GM18511 (cell line): ENCODE data around the gene NEUROD2.

Experiments
- ATAC-seq: cut with Tn5 transposase; IDR thresholded peaks from one replicate; pipeline ENCODE4 v1.9.1; 2021; ENCODE audit warnings: mild to moderate bottlenecking, moderate library complexity; ENCODE audit not compliant: unreplicated experiment

NEUROD2 gene

DNA sequence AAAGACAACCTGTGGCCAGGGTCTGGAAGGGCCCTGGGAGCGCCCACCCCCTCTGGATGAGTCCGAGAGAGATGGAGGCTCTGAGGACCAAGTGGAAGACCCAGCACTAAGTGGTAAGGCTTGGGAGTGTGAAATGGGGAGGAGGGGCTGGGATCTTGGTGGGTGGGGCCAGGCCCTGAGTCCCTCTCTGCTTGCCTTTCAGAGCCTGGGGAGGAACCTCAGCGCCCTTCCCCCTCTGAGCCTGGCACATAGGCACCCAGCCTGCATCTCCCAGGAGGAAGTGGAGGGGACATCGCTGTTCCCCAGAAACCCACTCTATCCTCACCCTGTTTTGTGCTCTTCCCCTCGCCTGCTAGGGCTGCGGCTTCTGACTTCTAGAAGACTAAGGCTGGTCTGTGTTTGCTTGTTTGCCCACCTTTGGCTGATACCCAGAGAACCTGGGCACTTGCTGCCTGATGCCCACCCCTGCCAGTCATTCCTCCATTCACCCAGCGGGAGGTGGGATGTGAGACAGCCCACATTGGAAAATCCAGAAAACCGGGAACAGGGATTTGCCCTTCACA is 28.0 kb upstream of the NEUROD2 start:
- no peak for ATAC-seq

- ATAC-seq = no peak
Observed at GRCh38 chr17:39634384-39634871, 26.7 kb upstream of the NEUROD2 start.

GRCh38 chr17:39633570-39634183 is 26.0 kb upstream of the NEUROD2 start:
- no peak for ATAC-seq

- no peak for ATAC-seq
Observed at GRCh38 chr17:39632153-39632941, 24.6 kb upstream of the NEUROD2 start.

- no peak for ATAC-seq
Observed at GRCh38 chr17:39631403-39631802, 23.7 kb upstream of the NEUROD2 start.

GRCh38 chr17:39629898-39630297 is 22.2 kb upstream of the NEUROD2 start:
- ATAC-seq = no peak

- no peak for ATAC-seq
Observed at GRCh38 chr17:39629494-39629880, 21.8 kb upstream of the NEUROD2 start.

DNA sequence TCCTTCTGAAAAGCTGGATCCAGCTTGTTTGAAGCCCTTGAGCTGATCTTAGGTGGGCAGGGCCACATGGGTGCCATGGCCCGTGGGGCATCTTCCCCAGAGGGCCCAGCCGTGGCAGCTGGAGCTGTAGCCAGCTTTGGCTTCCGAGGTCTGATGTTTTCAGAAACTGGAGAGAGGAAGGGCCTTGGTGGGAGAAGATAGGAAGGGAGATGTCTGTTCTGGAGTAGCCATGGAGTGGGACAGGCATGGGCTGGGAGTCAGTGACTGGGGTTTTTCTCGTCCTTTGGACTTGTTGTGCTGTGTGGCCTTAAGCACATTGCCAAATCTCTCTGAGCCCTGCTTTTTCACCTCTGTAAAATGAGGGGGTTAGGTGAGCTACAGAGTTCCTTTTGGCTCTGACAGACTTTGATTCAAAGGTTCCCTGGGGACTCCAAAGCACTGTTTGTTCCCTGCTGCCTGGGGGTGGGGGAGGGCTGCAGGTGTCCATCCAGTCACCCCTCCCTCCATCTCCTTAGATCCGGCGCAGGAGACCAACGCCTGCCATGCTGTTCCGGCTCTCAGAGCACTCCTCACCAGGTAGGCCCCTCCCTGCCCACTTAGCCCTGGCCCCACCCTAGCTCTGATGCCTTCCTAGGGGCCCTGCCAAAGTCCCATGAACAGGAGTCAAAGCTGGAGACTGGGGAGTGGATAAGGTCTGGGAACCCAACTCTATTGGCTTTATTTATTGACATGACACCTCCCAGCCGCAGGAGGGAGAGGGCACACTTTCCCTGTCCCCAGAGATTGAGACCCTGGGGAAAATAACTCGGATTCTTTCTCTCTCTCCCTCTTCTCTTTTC is 21.2 kb upstream of the NEUROD2 start:
- ATAC-seq = no peak

- ATAC-seq = no peak
Observed at GRCh38 chr17:39627712-39628516, 20.2 kb upstream of the NEUROD2 start.

DNA sequence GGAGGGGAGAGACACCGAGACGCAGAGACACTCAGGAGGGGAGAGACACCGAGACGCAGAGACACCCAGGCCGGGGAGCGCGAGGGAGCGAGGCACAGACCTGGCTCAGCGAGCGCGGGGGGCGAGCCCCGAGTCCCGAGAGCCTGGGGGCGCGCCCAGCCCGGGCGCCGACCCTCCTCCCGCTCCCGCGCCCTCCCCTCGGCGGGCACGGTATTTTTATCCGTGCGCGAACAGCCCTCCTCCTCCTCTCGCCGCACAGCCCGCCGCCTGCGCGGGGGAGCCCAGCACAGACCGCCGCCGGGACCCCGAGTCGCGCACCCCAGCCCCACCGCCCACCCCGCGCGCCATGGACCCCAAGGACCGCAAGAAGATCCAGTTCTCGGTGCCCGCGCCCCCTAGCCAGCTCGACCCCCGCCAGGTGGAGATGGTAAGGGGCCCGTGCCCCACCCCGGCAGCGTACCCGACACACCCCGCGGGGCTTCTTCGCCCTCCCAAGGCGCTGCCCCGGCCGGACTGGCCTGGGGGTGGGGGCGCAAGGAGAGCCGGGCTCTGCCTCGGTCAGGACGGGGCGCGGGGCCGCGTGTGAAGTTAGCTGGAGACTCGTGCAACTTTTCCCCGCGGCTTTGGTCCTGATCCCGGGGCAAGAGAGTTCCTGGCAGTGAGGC is 19.5 kb upstream of the NEUROD2 start:
- ATAC-seq = no peak

- ATAC-seq = no peak
Observed at GRCh38 chr17:39626171-39627046, 18.7 kb upstream of the NEUROD2 start, which contains the start of gene PPP1R1B. TSS of gene PPP1R1B (plus strand) at chr17:39626952. CDS start at chr17:39627393, 441 bp downstream.

DNA sequence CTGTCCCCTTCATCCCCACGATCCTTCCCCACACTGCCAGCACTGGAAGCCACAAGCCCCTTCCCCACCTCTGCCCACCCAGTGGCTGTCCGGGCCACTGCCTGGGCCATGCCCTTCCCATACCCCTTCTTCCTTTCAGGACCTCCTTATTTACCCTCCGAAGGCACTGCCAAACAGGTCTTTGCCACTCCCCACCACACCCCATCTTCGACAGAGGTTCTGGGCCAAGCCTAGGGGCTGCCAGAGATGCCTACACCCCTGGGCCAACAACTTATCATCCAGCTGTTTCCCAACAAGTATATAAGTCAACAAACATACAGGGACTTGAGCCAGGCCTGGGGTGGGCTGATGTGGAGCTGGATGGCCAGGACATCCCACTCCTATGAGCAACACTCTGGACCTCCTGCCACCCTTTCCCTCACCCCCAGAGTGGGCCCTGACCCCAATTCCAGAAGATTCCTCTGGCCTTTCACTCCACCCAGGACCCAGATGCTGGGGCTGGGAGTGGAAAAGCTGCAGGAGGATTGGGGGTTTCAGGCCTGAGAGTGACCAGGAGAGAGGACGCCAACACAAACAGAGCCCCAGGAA is 17.6 kb upstream of the NEUROD2 start:
- no peak for ATAC-seq

GRCh38 chr17:39624313-39624712 is 16.6 kb upstream of the NEUROD2 start:
- ATAC-seq = no peak

DNA sequence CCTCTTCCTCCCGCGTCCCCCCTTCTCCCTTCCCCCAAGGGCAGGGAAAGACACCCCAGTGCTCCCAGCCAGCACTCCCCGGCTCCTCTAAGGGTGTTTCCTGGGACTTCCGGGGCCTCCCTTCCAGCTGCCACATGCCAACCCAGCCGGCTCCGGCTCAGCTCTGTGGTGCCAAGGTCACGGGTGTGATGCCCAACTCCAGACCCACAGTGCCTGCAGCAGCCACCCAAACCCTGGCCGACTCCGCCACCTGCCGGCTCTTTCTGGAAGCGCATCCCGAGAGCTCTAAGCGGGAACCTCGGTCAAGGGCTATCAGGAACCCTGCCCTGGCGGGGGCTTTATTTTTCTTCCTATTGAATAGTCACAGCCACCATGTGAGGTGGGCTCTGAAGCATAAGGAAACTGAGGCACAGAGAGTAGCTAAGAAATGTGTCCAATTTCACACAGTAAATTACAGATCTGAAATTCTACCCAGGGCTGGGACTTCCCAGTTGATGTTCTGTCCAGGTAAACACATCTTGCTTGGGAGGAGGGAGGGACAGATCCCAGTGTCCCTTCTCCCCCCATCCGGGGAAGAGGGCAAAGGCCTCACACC is 15.7 kb upstream of the NEUROD2 start:
- no peak for ATAC-seq

DNA sequence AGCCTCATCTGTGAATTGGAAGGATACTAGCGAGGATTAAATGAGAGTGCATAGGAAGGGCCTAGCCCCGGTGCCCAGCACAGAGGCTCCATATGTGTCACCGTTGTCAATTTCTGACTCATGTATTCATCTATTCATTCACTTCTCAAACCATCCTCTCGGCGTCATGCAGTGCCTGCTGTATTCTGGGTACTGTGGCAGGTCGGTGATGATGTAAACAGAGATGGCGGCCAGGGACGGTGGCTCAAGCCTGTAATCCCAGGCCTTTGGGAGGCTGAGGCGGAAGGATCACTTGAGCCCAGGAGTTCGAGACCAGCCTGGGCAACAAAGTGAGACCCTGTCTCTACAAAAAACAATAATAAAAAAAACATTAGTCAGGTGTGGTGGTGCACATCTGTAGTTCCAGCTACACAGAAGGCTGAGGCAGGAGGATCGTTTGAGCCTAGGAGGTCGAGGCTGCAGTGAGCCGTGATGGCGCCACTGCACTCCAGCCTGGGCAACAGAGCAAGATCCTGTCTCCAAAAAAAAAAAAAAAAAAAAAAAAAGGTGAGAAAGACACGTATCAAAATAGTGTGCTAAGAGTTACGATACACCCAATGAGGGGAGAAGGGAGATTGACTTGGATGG is 14.8 kb upstream of the NEUROD2 start:
- ATAC-seq = no peak

GRCh38 chr17:39621523-39622379 is 14.0 kb upstream of the NEUROD2 start:
- no peak for ATAC-seq

DNA sequence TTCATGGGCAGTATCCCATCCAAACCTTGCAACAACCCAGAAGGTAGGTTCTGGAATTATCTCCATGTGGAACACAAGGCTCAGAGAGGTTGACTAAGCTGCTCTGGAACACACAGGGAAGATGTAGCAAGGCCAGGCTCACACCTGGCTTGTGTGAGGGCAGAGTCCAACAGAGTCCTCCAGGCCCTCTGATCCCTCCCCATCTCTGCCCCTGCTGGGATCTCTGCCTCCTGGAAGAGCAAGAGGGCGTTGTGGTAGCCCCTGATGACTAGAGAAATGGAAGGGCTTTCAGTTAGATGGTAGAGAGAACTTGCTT is 12.0 kb upstream of the NEUROD2 start:
- ATAC-seq = no peak
